ENCODE data around the gene OR51D1.

The OR51D1 gene

GRCh38 chr11:4644233-4644632 lies 7.0 kb downstream of the OR51D1 start:
- DNase-seq (ENCODE audit: low read depth, low spot score): no peak

GRCh38 chr11:4645974-4646373 lies 8.7 kb downstream of the OR51D1 start:
- DNase-seq (ENCODE audit: low read depth, low spot score): no peak

- DNase-seq (ENCODE audit: low read depth, low spot score): no peak
Observed at GRCh38 chr11:4647766-4648165, 10.5 kb downstream of the OR51D1 start.

DNA sequence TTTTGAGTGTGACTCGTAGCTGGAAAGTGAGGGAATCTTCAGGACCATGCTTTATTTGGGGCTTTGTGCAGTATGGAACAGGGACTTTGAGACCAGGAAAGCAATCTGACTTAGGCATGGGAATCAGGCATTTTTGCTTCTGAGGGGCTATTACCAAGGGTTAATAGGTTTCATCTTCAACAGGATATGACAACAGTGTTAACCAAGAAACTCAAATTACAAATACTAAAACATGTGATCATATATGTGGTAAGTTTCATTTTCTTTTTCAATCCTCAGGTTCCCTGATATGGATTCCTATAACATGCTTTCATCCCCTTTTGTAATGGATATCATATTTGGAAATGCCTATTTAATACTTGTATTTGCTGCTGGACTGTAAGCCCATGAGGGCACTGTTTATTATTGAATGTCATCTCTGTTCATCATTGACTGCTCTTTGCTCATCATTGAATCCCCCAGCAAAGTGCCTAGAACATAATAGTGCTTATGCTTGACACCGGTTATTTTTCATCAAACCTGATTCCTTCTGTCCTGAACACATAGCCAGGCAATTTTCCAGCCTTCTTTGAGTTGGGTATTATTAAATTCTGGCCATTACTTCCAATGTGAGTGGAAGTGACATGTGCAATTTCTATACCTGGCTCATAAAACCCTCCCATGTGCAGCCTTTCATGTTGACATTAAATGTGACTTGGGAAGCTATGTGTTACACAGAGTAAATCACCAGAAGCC lies 17.5 kb downstream of the OR51D1 start:
- DNase-seq (ENCODE audit: low read depth, low spot score): no peak

DNA sequence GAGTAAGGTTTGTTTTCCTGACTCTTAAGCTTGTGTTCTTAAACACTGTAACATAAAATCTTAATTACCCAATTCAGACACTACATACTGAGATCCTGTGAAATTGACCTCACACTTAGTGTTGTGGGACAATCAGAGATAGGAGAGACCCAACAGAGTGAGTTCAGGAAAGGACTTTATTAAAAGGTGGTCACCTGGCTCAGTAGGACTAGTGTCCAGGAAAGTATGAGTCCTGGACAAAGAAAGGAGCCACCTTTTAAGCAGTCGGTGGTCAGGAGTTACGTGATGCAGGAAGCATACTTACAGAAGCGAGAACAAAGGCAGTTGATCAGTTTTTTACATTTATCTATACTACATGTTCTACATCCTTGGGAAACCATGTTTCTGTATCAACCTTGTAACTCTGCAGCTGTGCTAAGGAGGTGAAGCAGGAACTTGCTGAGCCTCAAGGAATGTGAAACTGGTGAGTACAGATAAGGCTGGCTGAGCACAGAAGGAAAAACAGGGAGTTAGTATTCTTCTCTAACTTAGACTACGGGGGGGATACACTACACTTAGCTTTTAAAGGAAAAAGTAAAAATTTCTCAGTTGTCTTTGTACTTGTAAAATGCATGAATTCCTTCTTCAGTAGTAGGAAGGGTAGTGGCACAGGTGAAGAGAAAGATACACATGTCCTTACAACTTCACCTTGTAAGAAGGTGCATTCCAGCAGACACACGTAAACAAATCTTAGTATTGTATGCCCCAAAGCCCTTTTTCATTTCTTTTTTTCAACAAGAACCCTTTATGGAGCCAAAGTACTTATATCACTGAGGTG lies 21.6 kb downstream of the OR51D1 start:
- no peak for DNase-seq (ENCODE audit: low read depth, low spot score)

- DNase-seq (ENCODE audit: low read depth, low spot score): no peak
Observed at GRCh38 chr11:4662876-4663275, 25.6 kb downstream of the OR51D1 start.

GRCh38 chr11:4664183-4664582 lies 26.9 kb downstream of the OR51D1 start:
- DNase-seq (ENCODE audit: low read depth, low spot score): no peak

DNA sequence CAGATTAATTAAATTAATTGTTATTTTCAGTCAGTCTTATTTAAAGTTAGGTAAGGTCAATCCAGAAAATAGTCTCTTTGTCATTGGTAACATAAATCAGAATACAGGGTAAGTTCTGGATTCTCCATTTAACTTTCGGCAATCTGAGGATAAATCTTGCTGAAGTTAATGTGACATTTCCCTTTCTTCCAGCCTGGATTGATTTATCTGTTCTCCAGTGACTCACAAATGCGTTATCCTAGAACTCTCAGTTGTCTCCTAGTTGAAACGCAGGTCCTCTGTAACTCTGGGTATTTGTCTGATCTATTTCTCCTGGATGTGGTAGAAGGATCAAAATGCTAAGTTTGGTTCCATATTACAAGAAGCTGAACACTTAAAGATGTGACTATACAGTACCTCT lies 27.5 kb downstream of the OR51D1 start:
- DNase-seq (ENCODE audit: low read depth, low spot score): no peak

GRCh38 chr11:4665424-4665823 lies 28.1 kb downstream of the OR51D1 start:
- DNase-seq (ENCODE audit: low read depth, low spot score): no peak

GRCh38 chr11:4671741-4672140 lies 34.5 kb downstream of the OR51D1 start:
- no peak for DNase-seq (ENCODE audit: low read depth, low spot score)

- DNase-seq (ENCODE audit: low read depth, low spot score): no peak
Observed at GRCh38 chr11:4672470-4672869, 35.2 kb downstream of the OR51D1 start.

DNA sequence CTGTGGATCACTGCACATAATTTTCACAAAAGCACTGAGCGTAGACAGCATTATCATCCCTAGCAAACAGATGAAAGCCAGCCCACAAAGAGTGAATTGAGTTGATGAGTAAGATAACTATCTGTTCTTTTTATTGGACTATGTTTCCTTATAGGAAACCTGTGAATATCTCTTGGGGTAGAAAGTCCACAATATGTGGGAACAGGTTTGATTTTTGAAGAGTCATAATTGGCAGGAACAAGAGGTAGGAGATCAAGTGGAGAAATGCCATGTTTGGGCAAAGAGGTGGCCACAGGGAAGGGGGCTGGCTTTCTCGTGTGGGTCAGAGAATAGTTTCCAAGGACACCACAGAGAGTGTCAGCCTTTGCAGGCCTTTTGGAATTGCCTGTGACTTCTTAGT lies 36.5 kb downstream of the OR51D1 start:
- DNase-seq (ENCODE audit: low read depth, low spot score): no peak

DNA sequence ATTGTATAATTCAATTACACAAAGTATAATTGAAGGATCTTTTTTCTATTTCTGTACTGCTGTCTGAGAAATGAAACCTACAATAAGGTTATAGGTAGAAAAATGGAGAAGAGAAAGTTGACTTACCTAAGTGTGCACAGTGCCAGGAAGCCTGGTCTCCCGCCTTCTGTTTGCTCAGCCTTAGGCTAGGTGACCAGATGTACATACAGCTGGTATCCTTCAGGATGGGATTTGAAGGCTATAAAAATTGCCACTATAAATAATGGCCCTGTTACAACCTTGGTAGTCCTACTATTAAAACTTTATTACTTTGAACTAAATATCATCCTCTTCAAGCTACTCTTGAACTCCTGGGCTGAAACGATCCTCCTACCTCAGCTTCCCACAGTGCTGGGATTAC lies 40.7 kb downstream of the OR51D1 start:
- no peak for DNase-seq (ENCODE audit: low read depth, low spot score)

GRCh38 chr11:4680341-4680740 lies 43.1 kb downstream of the OR51D1 start:
- DNase-seq (ENCODE audit: low read depth, low spot score): no peak

DNA sequence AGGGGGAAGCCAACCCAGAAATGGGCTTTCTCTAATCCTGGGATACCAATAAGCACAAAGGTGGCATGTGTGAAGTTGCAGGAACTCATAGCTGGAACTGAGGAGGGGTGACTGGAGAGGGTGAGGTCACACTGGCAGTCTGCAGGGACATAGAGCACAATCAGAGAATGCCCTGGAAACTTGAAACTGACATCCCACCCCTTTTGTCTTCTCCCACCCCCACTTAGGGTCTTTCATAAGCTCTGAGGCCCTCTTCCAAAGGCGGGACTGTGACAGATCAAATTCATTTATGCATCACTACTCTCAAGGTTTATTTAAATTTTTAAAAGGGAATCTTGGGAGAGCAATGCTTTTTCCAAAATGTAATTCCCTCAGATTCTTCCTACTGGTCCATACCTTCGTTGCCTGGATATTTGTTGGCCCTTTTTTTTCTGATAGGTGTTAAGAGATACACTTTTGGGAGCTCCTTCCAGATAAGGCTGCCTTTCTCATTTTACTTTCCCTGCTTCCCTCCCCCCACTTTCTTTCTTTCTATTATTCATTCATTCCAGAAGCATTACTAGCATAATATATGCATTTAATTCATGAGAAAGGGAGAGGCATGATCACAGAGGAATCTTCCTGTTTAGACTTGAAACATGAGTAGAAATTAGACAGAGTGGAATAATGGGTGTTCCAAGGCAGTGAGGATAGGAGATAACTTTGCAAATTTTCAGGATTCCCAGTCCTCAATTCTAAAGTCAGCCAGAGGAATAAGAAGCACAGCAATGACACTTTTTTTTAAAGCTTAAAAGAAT lies 45.5 kb downstream of the OR51D1 start:
- DNase-seq (ENCODE audit: low read depth, low spot score): no peak

DNA sequence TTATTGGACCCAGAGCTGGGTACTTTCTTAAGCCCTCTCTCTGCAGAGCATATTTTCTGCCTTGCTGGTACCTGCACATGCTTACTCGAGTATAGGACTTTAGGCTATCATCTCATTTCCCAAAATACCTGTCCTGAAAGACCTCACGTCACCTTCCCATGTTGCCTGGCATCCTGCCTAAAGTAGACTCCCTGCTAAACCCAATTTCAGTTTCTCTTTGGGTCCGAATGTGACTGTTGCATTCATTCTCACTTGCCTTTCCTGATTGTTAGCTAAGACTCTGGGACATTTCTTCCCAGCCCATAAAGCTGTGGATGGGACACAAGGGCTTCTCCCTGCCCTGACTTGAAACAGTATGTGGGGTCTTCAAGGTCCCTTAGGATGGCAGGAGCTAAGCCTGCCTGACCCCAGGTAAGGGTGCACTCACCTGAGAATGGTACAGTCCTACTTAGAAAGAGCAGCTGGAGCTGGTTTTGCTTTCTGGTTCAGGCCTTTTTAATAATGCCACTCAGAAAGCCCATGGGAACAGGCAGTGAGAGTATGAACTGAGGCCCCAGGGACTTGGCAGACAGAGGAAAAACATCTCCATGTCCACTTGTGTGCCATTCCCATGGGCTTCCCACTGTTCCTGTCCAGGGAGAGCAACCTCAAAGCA lies 47.5 kb downstream of the OR51D1 start:
- no peak for DNase-seq (ENCODE audit: low read depth, low spot score)
